ENCODE data around the gene GRIK5. TPM values are rescaled to one million over a fixed set of nuclear protein-coding genes. Genes with fewer than 3 reads are reported as not detected.

GRIK5 gene
- total RNA-seq, 2 experiments from 2014 or later = 0.73 to 1.3 TPM

DNA sequence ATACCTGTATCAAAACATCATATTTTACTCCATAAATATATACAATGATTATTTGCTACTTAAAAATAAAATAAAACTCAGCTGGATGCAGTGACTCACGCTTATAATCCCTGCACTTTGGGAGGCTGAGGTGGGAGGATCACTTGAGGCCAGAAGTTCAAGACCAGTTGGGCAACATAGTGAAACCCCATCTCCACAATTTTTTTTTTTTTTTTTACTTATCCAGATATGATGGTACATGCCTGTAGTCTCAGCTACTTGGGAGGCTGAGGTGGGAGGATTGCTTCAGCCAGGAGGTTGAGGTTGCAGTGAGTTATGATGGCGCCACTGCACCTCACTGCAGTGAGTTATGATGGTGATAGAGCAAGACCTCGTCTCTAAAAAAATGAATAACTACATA is 39.9 kb upstream of the GRIK5 start:
- DNase-seq (ENCODE audit: low spot score) = no peak
- Histone ChIP-seq H3K9me3 (ENCODE audit: low read length) (no peaks in the 10 kb centered on the region), H3K4me3 (ENCODE audit: low read depth, low read length, poor library complexity, severe bottlenecking) (no peak overlapping the region), H3K79me2 (ENCODE audit: insufficient read depth, low read depth, low read length) (peaks cover 18% of the 10 kb centered on the region; the same call in 1 of the 2 replicates), H4K20me1 (ENCODE audit: insufficient read depth, low read length) (no peaks in the 10 kb centered on the region), H2AFZ (ENCODE audit: low read length) (no peak overlapping the region), H3K4me1 (ENCODE audit: insufficient read depth, low read length, poor library complexity, severe bottlenecking) (peaks cover 71% of the 10 kb centered on the region), H3K4me2 (ENCODE audit: low read length) (peak overlapping the region; percentile 72), H3K36me3 (ENCODE audit: insufficient read depth, low read length) (peaks cover 77% of the 10 kb centered on the region), H3K27ac (ENCODE audit: low read depth, low read length, poor library complexity, severe bottlenecking) (peak overlapping the region; percentile 87), H3K9me2 (ENCODE audit: insufficient read depth, low read length) (no peaks in the 10 kb centered on the region)
- TF ChIP-seq, protein P1, sequence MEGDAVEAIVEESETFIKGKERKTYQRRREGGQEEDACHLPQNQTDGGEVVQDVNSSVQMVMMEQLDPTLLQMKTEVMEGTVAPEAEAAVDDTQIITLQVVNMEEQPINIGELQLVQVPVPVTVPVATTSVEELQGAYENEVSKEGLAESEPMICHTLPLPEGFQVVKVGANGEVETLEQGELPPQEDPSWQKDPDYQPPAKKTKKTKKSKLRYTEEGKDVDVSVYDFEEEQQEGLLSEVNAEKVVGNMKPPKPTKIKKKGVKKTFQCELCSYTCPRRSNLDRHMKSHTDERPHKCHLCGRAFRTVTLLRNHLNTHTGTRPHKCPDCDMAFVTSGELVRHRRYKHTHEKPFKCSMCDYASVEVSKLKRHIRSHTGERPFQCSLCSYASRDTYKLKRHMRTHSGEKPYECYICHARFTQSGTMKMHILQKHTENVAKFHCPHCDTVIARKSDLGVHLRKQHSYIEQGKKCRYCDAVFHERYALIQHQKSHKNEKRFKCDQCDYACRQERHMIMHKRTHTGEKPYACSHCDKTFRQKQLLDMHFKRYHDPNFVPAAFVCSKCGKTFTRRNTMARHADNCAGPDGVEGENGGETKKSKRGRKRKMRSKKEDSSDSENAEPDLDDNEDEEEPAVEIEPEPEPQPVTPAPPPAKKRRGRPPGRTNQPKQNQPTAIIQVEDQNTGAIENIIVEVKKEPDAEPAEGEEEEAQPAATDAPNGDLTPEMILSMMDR (conservative IDR thresholded peaks at IDR 0.05; ENCODE audit: low read length) = no peak
- no peak for TF ChIP-seq EZH2phosphoT487 (IDR thresholded peaks at IDR 0.05; ENCODE audit: borderline replicate concordance, low read depth, low read length)
- no TSS peak for BruUV-seq (replicated peaks)
- POLR2A ChIA-PET = interaction anchor here (0.6 to 2.3 kb wide), 5 partner anchors 12 to 63 kb away, joined by 3 to 9 read pairs (median 5); partner anchors contain the start of gene POU2F2
- CTCF ChIA-PET (ENCODE audit: unreplicated experiment) = interaction anchor here (2.1 kb wide), 1 partner anchor 22 kb away, joined by 9 read pairs; the partner anchor contains the start of gene POU2F2
- intact Hi-C loops (cut with micrococcal nuclease; ENCODE audit: unreplicated experiment) = loop anchor here (2.0 kb wide), 1 partner anchor 133 kb away; the partner anchor contains the start of gene GSK3A

DNA sequence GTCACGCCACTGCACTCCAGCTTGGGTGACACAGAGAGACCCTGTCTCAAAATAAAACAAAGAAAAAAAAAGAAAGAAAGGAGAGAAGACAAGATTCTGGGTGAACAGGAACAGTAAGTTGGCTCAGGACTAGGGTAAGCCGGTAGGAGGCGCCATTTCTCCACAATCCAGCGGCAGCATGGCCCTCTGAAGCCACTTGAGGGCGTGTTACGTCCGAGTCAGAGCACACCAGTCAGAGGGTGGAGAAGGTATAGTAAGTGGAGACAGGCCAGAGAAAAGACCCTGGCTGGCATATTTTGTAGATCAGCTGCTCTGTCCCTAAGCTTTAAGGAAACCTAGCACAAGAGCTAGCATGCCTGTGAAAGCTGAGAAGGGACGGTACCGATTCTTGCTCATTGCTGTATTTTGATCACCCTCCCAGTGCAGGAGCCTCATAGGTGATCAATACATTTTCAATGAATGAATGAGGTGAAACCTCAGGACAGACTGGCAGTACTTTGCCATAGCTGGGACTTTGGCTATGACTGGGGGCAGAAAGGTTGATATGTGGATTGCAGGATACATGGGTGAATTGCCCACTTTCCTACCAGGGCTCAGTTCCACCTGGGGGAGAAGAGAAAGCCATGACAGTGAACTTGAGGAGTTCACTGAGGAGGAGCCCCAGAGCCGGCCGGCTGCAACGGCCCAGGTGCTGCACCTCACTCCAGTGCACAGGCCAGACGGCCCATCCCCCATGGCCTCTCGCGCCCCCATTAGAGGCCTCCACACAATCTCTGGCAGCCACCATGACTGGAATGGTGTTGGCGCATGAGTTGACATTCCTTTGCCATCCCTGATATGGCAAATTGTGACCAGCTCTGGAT is 38.8 kb upstream of the GRIK5 start:
- POLR2A ChIA-PET = interaction anchor here (1.1 to 2.3 kb wide), 2 partner anchors 13 to 19 kb away, joined by 3 to 9 read pairs; no protein-coding TSS in a partner anchor
- H3K4me3 ChIP-seq (ENCODE audit: low read depth, low read length, poor library complexity, severe bottlenecking) = peak overlapping the region; percentile 46
- CTCF ChIA-PET (ENCODE audit: unreplicated experiment) = interaction anchor here (0.7 to 2.1 kb wide), 5 partner anchors 11 to 134 kb away, joined by 3 to 9 read pairs (median 4); partner anchors contain the start of gene POU2F2
- peaks cover 60% of the 10 kb centered on the region for H3K4me1 ChIP-seq (ENCODE audit: insufficient read depth, low read length, poor library complexity, severe bottlenecking)
- H2AFZ ChIP-seq (ENCODE audit: low read length) = no peak overlapping the region; the same call in 1 of the 2 replicates
- peak overlapping the region; percentile 87 for H3K27ac ChIP-seq (ENCODE audit: low read depth, low read length, poor library complexity, severe bottlenecking)
- H3K9me2 ChIP-seq (ENCODE audit: insufficient read depth, low read length) = no peaks in the 10 kb centered on the region
- H3K36me3 ChIP-seq (ENCODE audit: insufficient read depth, low read length) = peaks cover 88% of the 10 kb centered on the region
- BruUV-seq (replicated peaks) = no TSS peak
- TF ChIP-seq, protein P1 (conservative IDR thresholded peaks at IDR 0.05; ENCODE audit: low read length) = peak; percentile 100
- TF ChIP-seq EZH2phosphoT487 (IDR thresholded peaks at IDR 0.05; ENCODE audit: borderline replicate concordance, low read depth, low read length) = no peak
- H3K4me2 ChIP-seq (ENCODE audit: low read length) = peak overlapping the region; percentile 72
- DNase-seq (ENCODE audit: low spot score) = peak; percentile 95
- no peaks in the 10 kb centered on the region for H3K9me3 ChIP-seq (ENCODE audit: low read length)
- intact Hi-C loops (cut with micrococcal nuclease; ENCODE audit: unreplicated experiment) = loop anchor here (1.0 to 2.0 kb wide), 6 partner anchors 21 to 217 kb away; partner anchors contain the start of genes GSK3A and MEGF8
- peaks cover 18% of the 10 kb centered on the region; the same call in 1 of the 2 replicates for H3K79me2 ChIP-seq (ENCODE audit: insufficient read depth, low read depth, low read length)
- no peaks in the 10 kb centered on the region for H4K20me1 ChIP-seq (ENCODE audit: insufficient read depth, low read length)

Data from OCI-LY7 (cell line).